HG03103 (cell line): ENCODE results near the gene RPAP3.
A peak's percentile ranks its signal among the peaks of the same experiment; 100 is the strongest.

ENCODE experiments used
- ATAC-seq: cut with Tn5 transposase; IDR thresholded peaks from one replicate; pipeline ENCODE4 v1.9.1; 2021; ENCODE audit warnings: low read depth; ENCODE audit not compliant: unreplicated experiment

The RPAP3 gene, protein sequence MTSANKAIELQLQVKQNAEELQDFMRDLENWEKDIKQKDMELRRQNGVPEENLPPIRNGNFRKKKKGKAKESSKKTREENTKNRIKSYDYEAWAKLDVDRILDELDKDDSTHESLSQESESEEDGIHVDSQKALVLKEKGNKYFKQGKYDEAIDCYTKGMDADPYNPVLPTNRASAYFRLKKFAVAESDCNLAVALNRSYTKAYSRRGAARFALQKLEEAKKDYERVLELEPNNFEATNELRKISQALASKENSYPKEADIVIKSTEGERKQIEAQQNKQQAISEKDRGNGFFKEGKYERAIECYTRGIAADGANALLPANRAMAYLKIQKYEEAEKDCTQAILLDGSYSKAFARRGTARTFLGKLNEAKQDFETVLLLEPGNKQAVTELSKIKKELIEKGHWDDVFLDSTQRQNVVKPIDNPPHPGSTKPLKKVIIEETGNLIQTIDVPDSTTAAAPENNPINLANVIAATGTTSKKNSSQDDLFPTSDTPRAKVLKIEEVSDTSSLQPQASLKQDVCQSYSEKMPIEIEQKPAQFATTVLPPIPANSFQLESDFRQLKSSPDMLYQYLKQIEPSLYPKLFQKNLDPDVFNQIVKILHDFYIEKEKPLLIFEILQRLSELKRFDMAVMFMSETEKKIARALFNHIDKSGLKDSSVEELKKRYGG

DNA sequence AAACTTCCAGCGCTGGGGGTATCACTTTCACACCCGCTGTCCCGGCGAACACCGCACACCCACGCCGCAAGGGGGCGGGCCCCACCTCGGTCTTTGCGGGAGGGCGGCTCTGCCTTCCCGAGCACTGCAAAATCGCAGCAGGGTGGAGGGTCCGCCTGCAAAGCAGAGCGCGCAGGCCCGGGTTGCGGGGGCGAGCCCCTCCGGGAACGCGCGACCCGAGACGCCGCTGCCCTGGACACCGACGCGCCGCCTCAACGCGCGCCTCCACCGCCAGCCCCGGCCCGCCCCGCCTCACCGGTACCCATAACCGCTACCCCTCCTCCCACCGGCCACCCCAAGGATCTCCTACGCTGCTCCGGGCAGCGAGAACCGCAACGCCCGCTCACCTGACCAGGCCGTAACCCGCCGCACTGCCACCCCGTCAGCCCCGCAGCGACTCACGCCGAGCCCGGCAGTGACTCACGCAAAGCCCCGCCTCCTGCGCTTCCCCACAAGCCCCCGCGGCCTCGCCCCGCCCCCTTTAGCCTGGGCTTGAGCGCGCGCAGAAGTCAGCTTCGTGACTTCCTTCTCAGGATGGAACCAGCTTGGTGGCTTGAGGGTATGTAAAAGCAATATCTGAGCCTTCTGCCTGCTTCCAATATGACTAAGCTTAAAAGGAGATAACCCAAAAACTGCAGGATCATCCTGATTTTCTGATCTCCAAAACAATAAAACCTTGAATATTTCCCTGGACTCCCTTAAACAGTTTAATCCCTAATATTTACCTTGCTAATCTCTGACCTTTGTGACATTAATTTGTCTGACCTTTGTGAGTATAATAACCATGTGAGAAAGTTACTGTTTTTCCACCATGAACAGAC is at the start of gene RPAP3:
Gene RPAP3 (minus strand): TSS at position 465 of the 860 bp plus-strand sequence. CDS start 3,190 bp downstream, outside the sequence.
- peak; percentile 76 for ATAC-seq

DNA sequence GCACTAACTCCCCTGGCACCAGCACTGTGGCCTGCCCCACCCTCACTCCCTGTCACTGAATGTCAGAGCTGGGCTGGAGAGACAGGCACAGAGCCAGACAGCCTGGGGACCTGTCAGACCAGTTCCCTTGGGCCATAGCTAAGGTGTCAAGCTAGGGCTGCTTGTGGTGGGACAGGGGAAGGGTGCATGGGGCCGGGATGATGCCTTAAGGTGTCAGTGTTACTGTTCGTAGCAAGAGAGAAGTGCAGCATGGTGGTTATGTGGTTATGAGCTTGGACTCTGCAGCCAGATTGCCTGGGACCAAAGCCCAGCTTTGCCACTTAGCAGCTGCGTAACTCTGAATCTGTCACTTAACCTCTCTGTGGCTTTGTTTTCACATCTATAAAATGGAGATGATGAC is 49.1 kb upstream of the RPAP3 start:
- peak; percentile 18 for ATAC-seq

DNA sequence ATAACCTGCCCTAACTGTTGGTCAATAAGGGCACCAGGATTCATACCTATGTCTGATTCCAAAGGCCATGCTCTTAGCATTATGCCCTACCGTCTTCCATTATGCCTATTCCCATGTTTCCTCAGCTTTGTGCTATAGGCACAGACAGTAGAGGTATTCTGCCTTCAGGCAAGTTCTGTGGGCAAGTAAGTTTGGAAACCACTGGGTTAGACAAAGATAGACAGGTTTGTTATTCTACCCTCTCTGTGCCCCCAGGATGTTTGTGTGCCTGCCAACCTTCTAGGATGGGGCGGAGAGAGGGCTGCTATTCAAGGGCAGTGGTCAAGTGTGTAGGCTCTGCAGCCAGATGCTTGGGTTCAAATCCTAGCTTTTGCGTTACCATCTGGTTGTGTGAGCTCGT is 48.3 kb upstream of the RPAP3 start:
- ATAC-seq, result no peak

DNA sequence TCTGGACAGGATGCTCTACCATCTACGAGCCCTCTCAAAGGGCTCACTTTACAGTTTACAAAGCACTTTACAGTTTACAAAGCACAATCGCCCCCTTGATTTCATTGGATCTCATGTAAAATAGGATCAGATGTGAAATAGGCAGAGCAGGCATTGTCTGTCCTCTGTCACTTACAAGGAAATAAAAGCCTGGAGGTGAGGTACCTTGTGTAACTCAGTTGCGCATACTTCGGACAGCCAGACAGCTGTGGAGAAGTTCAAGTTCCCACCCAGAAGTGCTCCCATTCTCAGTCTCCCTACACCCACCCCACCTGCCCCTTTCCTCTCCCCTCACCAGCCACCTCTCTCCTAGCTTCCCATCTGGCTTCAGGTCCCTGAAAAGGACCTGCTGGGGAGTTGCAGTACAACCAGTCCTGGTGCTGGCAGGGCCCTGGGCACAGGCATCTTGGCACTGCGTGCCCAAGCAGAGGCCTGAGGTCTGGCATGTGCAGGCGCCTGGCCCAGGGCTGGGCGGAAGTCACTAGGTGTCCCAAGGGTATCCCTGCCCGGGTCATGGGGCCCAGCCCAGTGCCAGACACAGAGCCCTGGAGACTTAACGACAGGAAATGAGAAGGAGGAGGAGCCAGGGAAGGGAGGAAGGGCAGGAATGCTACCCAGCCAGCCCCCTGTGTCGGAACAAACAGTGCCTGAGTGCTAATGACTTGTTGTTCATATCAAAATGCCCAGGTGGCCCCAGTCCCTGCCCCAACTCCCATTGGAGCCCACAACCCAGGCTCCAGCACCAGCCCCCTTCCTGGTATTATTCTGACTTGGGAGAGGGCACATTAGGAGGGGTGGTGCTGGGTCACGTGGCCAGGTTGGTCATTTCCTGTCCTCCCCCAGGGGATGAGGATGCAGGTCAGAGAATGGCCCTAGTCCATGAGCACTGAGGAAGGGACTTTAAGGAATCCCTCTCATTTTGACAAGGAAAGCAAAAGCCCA is 47.5 kb upstream of the RPAP3 start:
- no peak for ATAC-seq

DNA sequence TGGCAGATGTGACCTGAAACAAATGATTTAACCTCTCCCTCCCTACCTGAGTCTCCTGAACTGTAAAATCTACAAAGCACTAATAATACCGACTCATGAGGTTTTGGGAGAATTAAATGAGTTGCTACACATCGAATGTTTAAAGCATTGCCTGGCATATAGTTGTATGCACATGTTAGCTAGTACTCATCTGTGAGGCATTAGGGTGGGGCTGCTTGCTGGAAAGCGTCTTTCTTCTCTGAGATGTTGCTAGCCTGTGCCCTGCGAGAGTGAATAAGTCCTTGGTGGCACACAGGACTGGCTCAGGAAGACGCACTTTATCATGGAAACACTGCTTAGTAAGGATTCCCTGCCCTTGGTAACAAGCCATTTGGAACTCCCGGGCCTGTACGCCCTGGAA is 46.7 kb upstream of the RPAP3 start:
- no peak for ATAC-seq

DNA sequence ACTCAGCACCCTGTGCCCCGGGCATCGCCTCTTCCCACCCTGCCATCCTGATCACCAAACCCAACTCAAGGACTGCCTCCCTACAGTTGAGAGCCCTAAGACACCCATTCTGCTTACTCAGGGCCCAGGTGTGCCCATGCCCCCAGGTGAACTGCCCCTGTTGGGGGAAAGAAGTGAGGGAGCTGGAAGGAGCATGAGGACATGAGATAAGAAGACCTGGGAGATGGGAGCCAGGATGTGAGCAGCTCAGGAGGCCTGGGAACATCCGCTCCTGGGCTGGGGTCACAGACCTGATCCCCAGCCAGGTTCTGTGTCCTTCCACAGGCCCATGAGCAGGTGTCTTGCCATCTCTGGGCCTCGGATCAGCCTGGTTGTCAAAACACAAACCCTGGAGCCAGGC is 46.3 kb upstream of the RPAP3 start:
- no peak for ATAC-seq

DNA sequence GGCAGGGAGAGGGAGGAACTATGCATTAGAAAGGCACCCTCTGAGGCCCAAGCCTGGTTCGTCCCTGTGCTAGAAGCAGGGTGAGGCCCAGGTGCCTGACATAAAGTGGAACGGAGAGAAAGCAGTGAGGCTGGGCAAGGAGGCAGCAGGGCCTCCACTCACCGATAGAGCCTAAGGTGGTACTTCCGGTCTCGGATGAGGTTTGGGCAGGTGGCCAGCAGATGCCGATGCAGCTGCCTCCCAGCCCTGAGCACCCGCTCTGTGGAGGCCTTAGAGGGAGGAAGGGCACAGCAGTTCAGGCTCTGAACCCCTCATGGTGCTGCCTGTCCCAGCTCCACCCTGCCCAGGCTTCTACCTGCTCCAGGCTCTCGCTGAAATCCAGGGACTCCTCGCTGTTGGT is 45.7 kb upstream of the RPAP3 start:
- no peak for ATAC-seq

DNA sequence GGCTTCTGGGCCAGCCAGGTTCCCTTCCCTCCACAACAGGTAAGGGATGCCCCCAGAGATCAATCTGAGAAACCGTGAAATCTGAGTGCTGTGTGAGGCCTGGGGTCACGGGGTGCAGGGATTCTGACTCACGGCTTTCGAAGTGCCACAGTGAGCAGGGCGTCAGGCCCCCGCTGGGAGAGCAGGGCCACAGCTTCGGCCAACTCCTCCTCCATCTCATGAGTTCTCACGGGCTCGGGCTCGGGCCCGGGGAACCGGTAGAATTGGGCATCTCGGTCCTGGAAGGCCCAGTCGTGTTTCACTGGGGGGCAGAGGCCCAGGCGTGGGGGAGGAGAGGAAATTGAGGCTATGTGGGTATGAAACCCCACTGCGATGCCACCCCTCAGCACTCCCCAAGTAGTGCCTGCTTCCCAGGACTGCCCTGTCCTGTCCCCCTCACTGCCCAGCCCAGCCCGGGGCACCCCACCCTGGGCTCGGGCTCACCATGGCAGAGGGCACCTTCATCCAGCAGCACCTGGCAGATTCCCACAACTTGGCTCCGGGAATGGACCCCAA is 45.2 kb upstream of the RPAP3 start:
- ATAC-seq, result no peak

DNA sequence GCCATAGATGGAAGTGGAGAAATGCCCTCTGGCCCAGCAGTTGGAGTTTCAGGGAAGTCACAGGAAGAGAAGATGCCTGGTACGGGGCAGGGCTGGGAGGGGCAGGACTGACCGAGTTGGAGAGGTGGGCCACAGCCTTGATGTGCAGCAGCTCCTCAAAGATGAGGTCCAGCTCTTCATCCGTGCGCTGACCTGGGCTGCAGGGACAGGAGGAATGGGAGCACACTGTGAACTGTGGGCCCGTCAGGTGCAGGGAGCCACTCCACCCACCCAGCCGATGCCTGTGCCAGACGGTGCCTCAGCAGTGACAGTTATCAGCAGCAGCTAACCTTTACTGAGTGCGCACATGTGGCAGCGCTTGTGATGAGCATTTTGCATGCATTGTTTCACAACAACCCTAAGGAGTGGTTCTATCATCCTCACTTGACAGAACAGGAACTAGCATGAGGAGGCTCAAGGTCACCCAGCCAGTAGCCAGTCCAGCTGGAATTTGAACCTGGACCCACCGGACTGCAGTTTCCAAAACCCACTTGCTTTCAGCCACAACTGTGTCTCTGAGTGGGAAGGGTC is 44.5 kb upstream of the RPAP3 start:
- ATAC-seq, result no peak

DNA sequence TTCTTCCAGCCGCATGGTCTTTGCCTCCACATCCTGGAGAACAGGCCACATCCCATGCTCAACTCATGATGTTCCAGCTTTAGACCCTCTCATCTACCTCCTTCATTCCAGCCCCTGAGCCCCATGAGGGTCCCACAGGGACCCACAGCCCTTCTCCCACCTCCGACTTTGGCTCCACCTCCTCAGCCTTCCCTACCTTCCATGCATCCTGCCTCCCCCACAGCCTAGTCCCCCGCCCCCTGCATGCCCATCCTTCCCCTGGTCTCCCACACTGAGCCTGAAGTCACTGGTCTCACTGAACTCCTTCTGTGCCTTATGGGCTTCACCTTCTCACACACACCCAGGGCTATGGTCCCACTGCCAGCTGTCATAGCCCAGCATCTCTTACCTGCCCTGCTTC is 43.1 kb upstream of the RPAP3 start:
- ATAC-seq, result no peak

DNA sequence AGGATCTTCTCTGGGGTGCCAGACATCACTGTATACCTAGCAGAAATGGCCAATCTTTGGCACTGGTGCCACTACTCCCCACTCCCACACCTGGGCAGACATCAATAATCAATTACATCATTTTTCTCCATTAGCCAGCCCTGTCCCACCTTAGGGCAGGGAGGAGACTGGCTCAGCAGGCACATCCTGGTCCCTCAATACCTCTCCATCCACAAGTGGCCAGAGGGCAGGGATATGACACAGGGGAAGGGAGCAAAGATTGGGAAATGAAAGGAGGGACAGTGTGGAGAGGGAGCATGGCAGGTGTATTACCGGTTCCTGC is 42.6 kb upstream of the RPAP3 start:
- no peak for ATAC-seq

DNA sequence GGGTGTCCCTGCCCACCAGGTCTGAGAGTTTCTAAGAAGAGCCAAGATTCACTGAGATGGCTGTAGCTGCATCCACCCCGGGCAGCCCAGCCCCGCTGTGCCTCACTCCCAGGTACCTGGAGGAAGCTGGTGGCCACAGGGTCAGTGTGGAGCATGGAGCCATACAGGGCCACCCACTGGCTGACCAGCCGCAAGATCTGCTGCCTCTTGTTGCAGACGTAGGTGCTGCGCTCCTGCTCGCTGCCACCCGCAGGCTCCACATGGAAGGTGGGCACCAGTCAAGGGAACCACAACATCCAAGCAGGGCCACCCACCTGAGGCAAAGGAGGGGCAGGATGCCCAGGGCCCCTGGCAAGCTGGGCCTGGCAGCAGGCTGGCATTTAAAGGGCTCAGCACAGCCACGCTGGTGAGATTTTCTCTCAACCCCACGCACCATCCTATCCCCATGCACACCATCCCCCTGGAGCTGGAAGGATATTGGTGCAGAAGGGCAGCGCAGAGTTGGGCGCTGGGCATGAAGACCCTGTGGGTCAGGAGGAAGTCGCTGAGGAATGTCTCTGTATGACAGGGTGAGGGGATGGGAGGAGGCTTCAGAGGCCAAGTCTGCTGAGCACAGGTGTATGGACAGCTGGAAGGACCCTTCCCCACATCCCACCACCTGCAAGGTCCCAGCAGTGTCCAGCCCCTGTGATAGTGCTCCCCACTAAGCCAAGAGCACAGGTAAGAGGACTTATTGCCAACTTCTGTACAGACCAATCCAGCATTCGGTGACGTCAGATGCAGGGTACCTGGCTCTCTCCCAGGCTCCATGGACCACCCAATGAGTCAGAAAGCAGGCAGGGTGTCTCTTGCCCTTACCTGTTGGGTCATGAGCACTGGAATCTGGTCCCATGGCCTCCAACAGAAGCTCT is 42.0 kb upstream of the RPAP3 start:
- no peak for ATAC-seq

DNA sequence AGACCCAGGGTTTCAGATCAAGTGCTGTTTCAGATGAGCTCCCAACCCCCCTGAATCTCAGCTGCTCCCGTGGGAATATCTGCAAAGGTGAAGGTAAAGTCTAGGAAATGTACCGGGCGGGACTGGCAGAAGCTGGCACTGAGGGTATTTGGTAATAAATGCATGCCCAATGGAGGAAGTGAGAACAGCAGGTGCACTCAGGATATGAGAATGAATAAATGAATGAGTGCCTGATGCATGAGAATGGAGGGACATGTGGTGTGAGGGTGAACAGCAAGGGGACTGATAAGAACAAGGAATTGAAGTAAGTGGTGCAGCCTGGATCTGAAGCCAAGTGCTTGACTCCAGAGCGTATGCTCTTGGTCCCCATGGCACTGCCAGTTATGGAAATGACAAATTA is 41.3 kb upstream of the RPAP3 start:
- no peak for ATAC-seq

DNA sequence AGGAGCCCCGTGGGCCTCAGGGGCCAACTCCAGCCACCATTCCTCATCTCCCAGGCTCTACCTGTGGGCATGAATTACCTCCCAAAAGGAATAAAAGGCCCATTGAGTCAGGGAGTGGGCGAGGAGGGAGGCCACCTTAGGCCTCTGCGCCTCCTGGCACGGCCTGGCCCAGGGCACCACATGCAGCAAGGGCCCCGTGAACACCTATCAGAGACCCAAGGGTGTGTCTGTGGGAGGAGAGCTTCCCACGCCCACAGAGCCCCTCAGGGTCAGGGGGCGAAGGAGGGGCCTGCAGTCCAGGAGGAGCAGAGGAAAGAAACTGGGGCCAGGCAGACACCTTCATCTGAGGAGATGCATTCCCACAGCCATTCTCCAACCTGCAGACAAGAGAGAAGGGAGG is 40.7 kb upstream of the RPAP3 start:
- ATAC-seq, result no peak

DNA sequence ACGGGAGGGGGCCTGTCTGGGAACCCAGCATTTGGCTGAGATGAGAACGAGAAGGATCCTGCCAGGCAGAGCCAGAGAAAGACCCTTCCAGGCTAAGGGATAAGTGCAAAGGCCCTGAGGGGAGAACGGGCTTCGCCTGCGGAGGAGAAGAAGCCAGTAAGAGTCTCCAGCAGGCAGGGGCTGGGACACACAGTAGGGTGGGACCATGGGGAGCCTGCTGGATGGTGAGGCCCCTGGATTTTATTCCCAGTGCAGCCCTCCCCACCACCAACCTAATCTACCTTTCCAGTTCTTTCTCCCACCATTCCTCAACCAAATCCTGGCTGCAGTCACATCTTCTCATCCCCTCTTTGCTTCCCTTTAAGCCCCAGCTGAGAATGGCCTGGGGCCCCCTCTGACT is 40.2 kb upstream of the RPAP3 start:
- no peak for ATAC-seq

DNA sequence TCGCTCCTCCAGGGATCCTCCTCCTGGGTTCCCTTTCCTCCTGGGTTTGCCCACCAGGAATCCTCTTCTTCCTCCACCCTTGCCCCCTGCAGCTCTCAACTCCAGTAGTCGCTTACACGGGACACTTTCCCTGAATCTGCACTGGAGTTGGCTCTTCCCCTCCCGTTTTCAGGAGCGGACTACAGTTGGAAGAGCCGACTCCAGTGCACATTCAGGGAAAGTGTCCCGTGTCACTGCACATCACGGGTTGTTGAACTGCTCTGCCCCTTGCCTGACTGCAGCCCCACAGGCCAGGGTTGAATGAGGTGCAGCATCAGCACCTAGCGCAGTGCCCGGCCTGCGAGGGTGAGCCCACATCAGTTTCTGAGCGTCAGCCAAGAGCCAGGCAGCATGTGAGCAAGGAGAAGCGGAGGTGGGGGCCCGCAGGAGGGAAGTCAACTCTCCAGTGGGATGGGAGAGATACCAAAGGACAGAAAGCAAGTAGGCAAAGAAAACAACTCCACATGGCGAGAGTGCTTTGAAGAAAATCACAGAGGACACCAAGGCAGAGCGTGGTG is 39.7 kb upstream of the RPAP3 start:
- ATAC-seq, result no peak

DNA sequence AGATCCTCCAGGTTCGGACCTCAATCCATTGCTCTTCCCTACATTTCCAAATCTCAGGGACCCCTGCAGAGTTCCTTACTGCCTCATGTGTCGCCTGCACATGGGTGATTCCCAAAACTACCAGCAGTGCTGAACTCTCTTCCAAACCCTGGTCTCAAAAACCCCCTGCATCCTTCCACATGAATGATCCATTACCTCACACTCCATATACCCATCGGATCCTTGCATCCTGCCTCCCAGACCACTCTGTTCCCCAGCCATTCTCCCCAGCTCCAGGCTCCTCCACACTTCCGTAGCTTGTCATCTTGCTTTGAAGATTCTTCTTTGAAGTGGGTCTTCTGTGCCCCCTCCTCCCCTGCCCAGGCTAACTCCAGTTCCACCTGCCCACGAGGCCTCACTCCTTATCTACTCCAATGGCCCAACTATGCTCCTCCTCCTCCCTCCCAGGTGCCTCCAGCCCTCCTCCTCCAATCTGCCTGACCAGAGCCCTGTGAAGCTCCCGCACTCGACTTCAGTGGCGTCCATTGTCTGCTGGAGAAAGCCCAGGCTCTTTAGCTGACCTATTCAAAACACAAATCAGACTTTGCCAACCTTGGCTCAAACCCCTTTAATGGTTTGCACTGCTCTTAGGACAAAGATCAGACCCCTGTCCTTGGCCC is 39.1 kb upstream of the RPAP3 start:
- ATAC-seq, result no peak
